ENCODE results near the gene HIF3A. TPM values are rescaled to one million over a fixed set of nuclear protein-coding genes. Genes with fewer than 3 reads are reported as not detected.

HIF3A gene
- total RNA-seq, 1 donor from 2014 or later: 6.7 TPM

DNA sequence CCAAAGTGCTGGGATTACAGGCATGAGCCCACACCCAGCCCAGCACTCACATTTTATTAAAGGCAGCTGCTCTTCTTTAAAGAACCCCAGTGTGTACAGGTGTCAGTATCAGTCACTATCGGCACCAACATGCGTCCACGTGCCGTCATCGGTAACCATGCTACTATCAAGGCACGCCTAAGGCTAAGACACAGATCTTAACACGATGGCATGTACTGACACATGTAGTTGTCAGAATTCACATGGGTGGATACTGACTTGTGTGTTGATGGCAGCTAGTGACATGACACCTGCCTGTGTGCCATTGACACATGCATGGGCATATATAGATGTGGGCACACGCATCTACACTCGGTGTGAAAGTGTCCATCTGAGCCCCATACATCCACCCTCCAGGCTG lies 12.2 kb upstream of the HIF3A start:
- no peaks in the 10 kb centered on the region for H4K20me1 ChIP-seq (ENCODE audit: low read depth)
- peaks cover 11% of the 10 kb centered on the region for H3K27me3 Mint-ChIP-seq (ENCODE audit: insufficient read depth, low read depth)
- no peak overlapping the region for H3K4me3 Mint-ChIP-seq

GRCh38 chr19:46287585-46287984 lies 9.3 kb upstream of the HIF3A start:
- Mint-ChIP-seq H3K4me3 (no peak overlapping the region), H3K36me3 (no peaks in the 10 kb centered on the region), H3K27me3 (ENCODE audit: insufficient read depth, low read depth) (peaks cover 10% of the 10 kb centered on the region), H3K9me3 (peaks cover 5% of the 10 kb centered on the region), H3K4me1 (no peaks in the 10 kb centered on the region), H3K27ac (no peak overlapping the region)
- no peak overlapping the region for H3K9ac ChIP-seq
- H3K4me1 ChIP-seq: no peaks in the 10 kb centered on the region
- no peak overlapping the region for H3K4me2 ChIP-seq
- no peaks in the 10 kb centered on the region for H3F3A ChIP-seq (ENCODE audit: low read depth)
- no peaks in the 10 kb centered on the region for H4K20me1 ChIP-seq (ENCODE audit: low read depth)
- no peaks in the 10 kb centered on the region for H3K36me3 ChIP-seq
- no peak overlapping the region for H3K4me3 ChIP-seq
- no peaks in the 10 kb centered on the region for H3K9me3 ChIP-seq (ENCODE audit: low read depth)
- H3K27ac ChIP-seq: no peak overlapping the region
- no peak overlapping the region for H2AFZ ChIP-seq (replicated peaks)
- no peaks in the 10 kb centered on the region for H3K79me2 ChIP-seq (ENCODE audit: low read depth)
- no peak for DNase-seq (ENCODE audit: low spot score)
- TF ChIP-seq EZH2 (IDR thresholded peaks at IDR 0.05) (no peak), EZH2phosphoT487 (IDR thresholded peaks at IDR 0.05) (no peak), CTCF (IDR thresholded peaks at IDR 0.05) (no peak)
- peaks cover 5% of the 10 kb centered on the region for H3K27me3 ChIP-seq

More for the DNA sequence above, 12.2 kb upstream of the HIF3A start:
- Histone ChIP-seq H3K9ac (no peak overlapping the region), H3K9me3 (ENCODE audit: low read depth) (no peaks in the 10 kb centered on the region), H3K27ac (no peak overlapping the region), H3F3A (ENCODE audit: low read depth) (no peaks in the 10 kb centered on the region), H2AFZ (replicated peaks) (no peak overlapping the region), H3K4me2 (no peak overlapping the region), H3K4me3 (no peak overlapping the region), H3K4me1 (no peaks in the 10 kb centered on the region), H3K36me3 (no peaks in the 10 kb centered on the region), H3K27me3 (no peaks in the 10 kb centered on the region), H3K79me2 (ENCODE audit: low read depth) (no peaks in the 10 kb centered on the region)
- Mint-ChIP-seq H3K4me1 (no peaks in the 10 kb centered on the region), H3K9me3 (no peaks in the 10 kb centered on the region), H3K36me3 (no peaks in the 10 kb centered on the region), H3K27ac (no peak overlapping the region)
- TF ChIP-seq EZH2 (IDR thresholded peaks at IDR 0.05): no peak
- no peak for TF ChIP-seq EZH2phosphoT487 (IDR thresholded peaks at IDR 0.05)
- TF ChIP-seq CTCF (IDR thresholded peaks at IDR 0.05): no peak
- no peak for DNase-seq (ENCODE audit: low spot score)

DNA sequence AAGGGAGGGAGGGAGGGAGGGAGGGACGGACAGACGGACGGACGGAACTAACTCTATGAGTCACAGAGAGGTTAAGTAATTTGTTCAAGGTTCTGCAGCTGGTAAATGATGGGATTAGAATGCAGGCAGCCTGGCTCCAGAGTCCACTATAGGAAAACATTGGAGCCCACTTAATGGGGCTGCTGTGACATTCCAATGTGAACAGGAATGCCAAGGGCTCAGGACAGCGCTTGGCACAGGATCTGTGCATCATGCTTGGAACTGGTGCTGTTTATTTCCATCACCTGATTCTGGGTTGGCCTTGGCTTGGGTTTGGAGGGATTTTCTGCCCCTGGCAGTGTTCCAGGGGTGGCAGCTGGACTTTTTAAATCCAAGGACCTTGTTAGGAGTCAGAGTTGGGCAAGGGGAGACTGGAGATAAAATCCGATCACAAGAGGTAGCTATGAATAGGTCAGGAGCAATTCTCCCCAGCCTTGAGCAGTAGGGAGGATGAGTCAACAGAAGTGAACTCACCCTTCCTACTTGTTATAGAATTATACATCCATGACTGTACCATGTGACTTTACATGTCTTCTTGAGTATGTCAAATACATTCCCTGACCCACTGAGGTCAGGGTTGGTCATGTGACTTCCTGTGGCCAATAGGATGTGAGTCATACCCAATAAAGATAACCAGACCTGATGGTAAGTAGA lies 7.8 kb upstream of the HIF3A start:
- Histone ChIP-seq H3F3A (ENCODE audit: low read depth) (no peaks in the 10 kb centered on the region), H3K9ac (no peak overlapping the region), H3K4me2 (no peak overlapping the region), H3K9me3 (ENCODE audit: low read depth) (no peaks in the 10 kb centered on the region), H3K4me3 (no peak overlapping the region), H3K27ac (no peak overlapping the region), H3K79me2 (ENCODE audit: low read depth) (no peaks in the 10 kb centered on the region), H4K20me1 (ENCODE audit: low read depth) (no peaks in the 10 kb centered on the region), H3K36me3 (no peaks in the 10 kb centered on the region), H2AFZ (replicated peaks) (no peak overlapping the region), H3K27me3 (peaks cover 13% of the 10 kb centered on the region), H3K4me1 (no peaks in the 10 kb centered on the region)
- Mint-ChIP-seq H3K4me3 (no peak overlapping the region), H3K36me3 (no peaks in the 10 kb centered on the region), H3K27me3 (ENCODE audit: insufficient read depth, low read depth) (peaks cover 10% of the 10 kb centered on the region), H3K4me1 (no peaks in the 10 kb centered on the region), H3K9me3 (peaks cover 5% of the 10 kb centered on the region), H3K27ac (no peak overlapping the region)
- TF ChIP-seq EZH2 (IDR thresholded peaks at IDR 0.05) (no peak), EZH2phosphoT487 (IDR thresholded peaks at IDR 0.05) (no peak), CTCF (IDR thresholded peaks at IDR 0.05) (no peak)
- DNase-seq (ENCODE audit: low spot score): no peak

Measured in neural progenitor cell (in vitro differentiated cells).